ENCODE results near the gene MAST1. TPM values are rescaled to one million over a fixed set of nuclear protein-coding genes. Genes with fewer than 3 reads are reported as not detected.

MAST1 gene
- total RNA-seq, 1 experiment from 2014 or later: 28.9 TPM

DNA sequence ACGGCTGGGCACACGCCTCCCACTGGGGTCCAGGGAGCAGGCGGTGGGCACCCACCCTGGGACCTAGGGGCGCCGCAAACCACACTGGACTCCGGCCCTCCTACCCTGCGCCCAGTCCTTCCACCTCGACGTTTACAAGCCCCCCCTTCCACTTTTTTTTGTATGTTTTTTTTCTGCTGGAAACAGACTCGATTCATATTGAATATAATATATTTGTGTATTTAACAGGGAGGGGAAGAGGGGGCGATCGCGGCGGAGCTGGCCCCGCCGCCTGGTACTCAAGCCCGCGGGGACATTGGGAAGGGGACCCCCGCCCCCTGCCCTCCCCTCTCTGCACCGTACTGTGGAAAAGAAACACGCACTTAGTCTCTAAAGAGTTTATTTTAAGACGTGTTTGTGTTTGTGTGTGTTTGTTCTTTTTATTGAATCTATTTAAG is 45.4 kb upstream of the MAST1 start:
- Histone ChIP-seq H3K27me3 (ENCODE audit: insufficient read depth, low read length) (no peaks in the 10 kb centered on the region), H3K9ac (ENCODE audit: low read length) (peak overlapping the region; percentile 93), H4K20me1 (ENCODE audit: insufficient read depth) (no peaks in the 10 kb centered on the region), H3K79me2 (ENCODE audit: insufficient read depth, low read length) (peaks cover 19% of the 10 kb centered on the region), H3K4me3 (replicated peaks in 1 of 2; ENCODE audit: low read depth in 1 of 2, low read length in 2 of 2) (peak overlapping the region; percentile 77 to 84), H3K4me1 (ENCODE audit: control insufficient read depth in 1 of 2, insufficient read depth in 2 of 2, low read length in 2 of 2) (peaks cover 48 to 83% of the 10 kb centered on the region in 2 experiments), H3K9me3 (ENCODE audit: control insufficient read depth in 1 of 2, insufficient read depth in 1 of 2, low read depth in 1 of 2, low read length in 2 of 2) (no peaks in the 10 kb centered on the region), H3K36me3 (ENCODE audit: control insufficient read depth in 1 of 2, insufficient read depth in 2 of 2, low read length in 2 of 2) (no peaks in the 10 kb centered on the region), H3K4me2 (ENCODE audit: low read length) (peak overlapping the region; percentile 99), H2AFZ (ENCODE audit: low read depth, low read length, poor library complexity, severe bottlenecking) (no peak overlapping the region), H3K9me2 (ENCODE audit: insufficient read depth) (no peaks in the 10 kb centered on the region), H3K27ac (ENCODE audit: low read depth, low read length) (peak overlapping the region; percentile 96)
- BruUV-seq (replicated peaks): TSS peak; percentile 51
- intact Hi-C loops (cut with micrococcal nuclease): loop anchor here (2.0 kb wide), 1 partner anchor 14 kb away; no protein-coding TSS in a partner anchor
- ChIA-PET RAD21 (ENCODE audit: low non-redundant PET in 1 of 2, low total read pairs in 2 of 2, uncharacterized antibody in 2 of 2, unreplicated experiment in 2 of 2) (interaction anchor here (0.7 to 1.2 kb wide), 3 partner anchors 17 to 27 kb away, joined by 3 to 4 read pairs (median 3); partner anchors contain the start of gene HOOK2 (in 1 of the 2)), POLR2A (interaction anchor here (0.6 to 6.7 kb wide), 15 partner anchors 10 to 1856 kb away, joined by 3 to 172 read pairs (median 5); partner anchors contain the start of genes DHPS, HOOK2, PRDX2 and RNASEH2A), CTCF (interaction anchor here (1.2 to 7.4 kb wide), 6 partner anchors 10 to 60 kb away, joined by 3 to 88 read pairs (median 14); partner anchors contain the start of gene HOOK2)
- DNase-seq (ENCODE audit: low read depth, low spot score) (no peak), ATAC-seq (no peak)
- TF ChIP-seq RAD21 (IDR thresholded peaks at IDR 0.05; ENCODE audit: low read depth): no peak
- TF ChIP-seq SRF (IDR thresholded peaks at IDR 0.05; ENCODE audit: low read depth): no peak

DNA sequence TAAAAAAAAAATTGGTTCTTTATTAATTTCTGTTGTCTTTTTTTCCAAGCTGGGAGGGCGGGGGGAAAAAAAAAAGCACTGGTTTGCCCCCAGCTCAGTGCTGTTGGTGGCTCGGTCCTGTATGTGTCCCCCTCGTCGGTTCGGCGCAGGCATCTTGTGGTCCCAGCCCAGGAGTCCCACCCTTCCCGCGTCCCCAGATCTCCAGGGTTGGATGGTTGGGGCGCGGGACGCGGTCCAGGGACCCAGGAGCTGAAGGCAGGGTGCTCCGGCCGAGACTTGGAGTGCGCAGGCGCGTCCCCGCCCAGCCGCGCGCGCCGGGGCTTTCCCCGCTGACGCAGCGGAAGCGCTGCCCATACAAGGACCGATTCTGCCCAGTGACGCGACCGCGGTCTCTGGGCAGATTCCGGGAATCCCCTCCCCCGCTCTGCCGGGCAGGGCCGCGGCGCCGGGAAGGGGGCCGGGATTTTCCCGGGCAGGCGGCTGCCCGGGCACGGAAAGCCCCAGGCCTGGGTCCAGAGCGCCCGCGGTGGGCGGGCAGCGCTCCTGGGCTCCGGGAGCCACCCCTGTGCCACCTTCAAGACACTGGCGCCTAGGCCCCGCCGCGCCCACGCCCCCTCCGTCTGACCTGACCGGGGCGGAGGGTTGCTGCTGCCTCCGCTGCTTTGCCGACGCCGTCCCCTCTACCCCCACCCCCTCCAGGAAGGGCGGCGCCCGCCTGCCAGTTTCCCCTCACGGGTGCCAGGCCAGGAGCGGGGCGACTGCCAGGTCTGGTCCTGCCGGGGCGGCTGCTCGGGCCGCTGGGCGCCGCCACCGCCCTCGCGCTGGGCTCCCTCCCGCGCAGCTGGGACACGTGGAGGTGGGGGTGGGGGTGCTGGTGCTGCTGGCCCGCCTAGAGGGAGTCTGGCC is 44.8 kb upstream of the MAST1 start:
- H3K27me3 ChIP-seq (ENCODE audit: insufficient read depth, low read length): no peaks in the 10 kb centered on the region
- H3K4me1 ChIP-seq (ENCODE audit: control insufficient read depth in 1 of 2, insufficient read depth in 2 of 2, low read length in 2 of 2): peaks cover 41 to 76% of the 10 kb centered on the region in 2 experiments
- DNase-seq (ENCODE audit: low read depth, low spot score) (peak; percentile 91), ATAC-seq (peak; percentile 56)
- no peaks in the 10 kb centered on the region for H4K20me1 ChIP-seq (ENCODE audit: insufficient read depth)
- no peak overlapping the region for H2AFZ ChIP-seq (ENCODE audit: low read depth, low read length, poor library complexity, severe bottlenecking)
- H3K27ac ChIP-seq (ENCODE audit: low read depth, low read length): peak overlapping the region; percentile 96
- peak overlapping the region; percentile 99 for H3K4me2 ChIP-seq (ENCODE audit: low read length)
- no peaks in the 10 kb centered on the region for H3K9me3 ChIP-seq (ENCODE audit: control insufficient read depth in 1 of 2, insufficient read depth in 1 of 2, low read depth in 1 of 2, low read length in 2 of 2)
- BruUV-seq (replicated peaks): no TSS peak
- ChIA-PET POLR2A (interaction anchor here (0.6 to 6.7 kb wide), 15 partner anchors 9 to 1856 kb away, joined by 3 to 172 read pairs (median 5); partner anchors contain the start of genes DHPS, HOOK2, PRDX2 and RNASEH2A), CTCF (interaction anchor here (1.2 to 7.4 kb wide), 9 partner anchors 11 to 60 kb away, joined by 3 to 123 read pairs (median 35); partner anchors contain the start of gene HOOK2), RAD21 (ENCODE audit: low non-redundant PET in 1 of 2, low total read pairs in 2 of 2, uncharacterized antibody in 2 of 2, unreplicated experiment in 2 of 2) (interaction anchor here (0.7 to 1.2 kb wide), 3 partner anchors 18 to 27 kb away, joined by 3 to 4 read pairs (median 3); partner anchors contain the start of gene HOOK2 (in 1 of the 2))
- H3K79me2 ChIP-seq (ENCODE audit: insufficient read depth, low read length): peaks cover 19% of the 10 kb centered on the region
- peak overlapping the region; percentile 77 to 84 for H3K4me3 ChIP-seq (replicated peaks in 1 of 2; ENCODE audit: low read depth in 1 of 2, low read length in 2 of 2)
- TF ChIP-seq YY1 (IDR thresholded peaks at IDR 0.05; ENCODE audit: extremely low read depth, insufficient replicate concordance, low read depth, low read length) (peak; percentile 36), SIN3A (IDR thresholded peaks at IDR 0.05; ENCODE audit: low read depth) (no peak), POLR2A (IDR thresholded peaks at IDR 0.05; ENCODE audit: borderline replicate concordance, extremely low read depth, insufficient read depth, insufficient read length) (peak; percentile 94), EZH2phosphoT487 (IDR thresholded peaks at IDR 0.05; ENCODE audit: borderline replicate concordance) (no peak), ZFX (IDR thresholded peaks at IDR 0.05) (peak; percentile 80), TCF7L2 (IDR thresholded peaks at IDR 0.05; ENCODE audit: borderline replicate concordance, extremely low read depth, insufficient read depth, insufficient read length) (peak; percentile 40), POLR2AphosphoS5 (IDR thresholded peaks at IDR 0.05; ENCODE audit: low read depth, low read length) (peak; percentile 94)
- TF ChIP-seq, protein P1, sequence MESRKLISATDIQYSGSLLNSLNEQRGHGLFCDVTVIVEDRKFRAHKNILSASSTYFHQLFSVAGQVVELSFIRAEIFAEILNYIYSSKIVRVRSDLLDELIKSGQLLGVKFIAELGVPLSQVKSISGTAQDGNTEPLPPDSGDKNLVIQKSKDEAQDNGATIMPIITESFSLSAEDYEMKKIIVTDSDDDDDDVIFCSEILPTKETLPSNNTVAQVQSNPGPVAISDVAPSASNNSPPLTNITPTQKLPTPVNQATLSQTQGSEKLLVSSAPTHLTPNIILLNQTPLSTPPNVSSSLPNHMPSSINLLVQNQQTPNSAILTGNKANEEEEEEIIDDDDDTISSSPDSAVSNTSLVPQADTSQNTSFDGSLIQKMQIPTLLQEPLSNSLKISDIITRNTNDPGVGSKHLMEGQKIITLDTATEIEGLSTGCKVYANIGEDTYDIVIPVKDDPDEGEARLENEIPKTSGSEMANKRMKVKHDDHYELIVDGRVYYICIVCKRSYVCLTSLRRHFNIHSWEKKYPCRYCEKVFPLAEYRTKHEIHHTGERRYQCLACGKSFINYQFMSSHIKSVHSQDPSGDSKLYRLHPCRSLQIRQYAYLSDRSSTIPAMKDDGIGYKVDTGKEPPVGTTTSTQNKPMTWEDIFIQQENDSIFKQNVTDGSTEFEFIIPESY (IDR thresholded peaks at IDR 0.05; ENCODE audit: extremely low read depth, insufficient replicate concordance, low read length): peak; percentile 76
- intact Hi-C loops (cut with micrococcal nuclease): loop anchor here (2.0 kb wide), 1 partner anchor 15 kb away; no protein-coding TSS in a partner anchor
- H3K36me3 ChIP-seq (ENCODE audit: control insufficient read depth in 1 of 2, insufficient read depth in 2 of 2, low read length in 2 of 2): no peaks in the 10 kb centered on the region; a peak in 2 of 4 replicates
- H3K9me2 ChIP-seq (ENCODE audit: insufficient read depth): no peaks in the 10 kb centered on the region
- H3K9ac ChIP-seq (ENCODE audit: low read length): peak overlapping the region; percentile 93
